ENCODE data around the gene NUP210. TPM values are rescaled to one million over a fixed set of nuclear protein-coding genes. Genes with fewer than 3 reads are reported as not detected.

Gene NUP210
- total RNA-seq, 4 donors from 2014 or later = 11.6 to 81.7 (median 29.8) TPM

GRCh38 chr3:13303410-13303809 lies 116.7 kb downstream of the NUP210 start:
- Histone ChIP-seq H3K36me3 (no peaks in the 10 kb centered on the region), H3K4me1 (no peaks in the 10 kb centered on the region), H3K27ac (no peak overlapping the region), H3K9me3 (no peaks in the 10 kb centered on the region), H3K4me3 (no peak overlapping the region), H3K27me3 (no peaks in the 10 kb centered on the region)
- no peak for TF ChIP-seq POLR2A (IDR thresholded peaks at IDR 0.05)
- no peak for TF ChIP-seq CTCF (IDR thresholded peaks at IDR 0.05)
- peak in 1 of 3 donors; percentile 12 for DNase-seq

- Histone ChIP-seq H3K27me3 (no peaks in the 10 kb centered on the region), H3K27ac (no peak overlapping the region), H3K4me3 (no peak overlapping the region), H3K4me1 (no peaks in the 10 kb centered on the region), H3K36me3 (no peaks in the 10 kb centered on the region), H3K9me3 (no peaks in the 10 kb centered on the region)
- DNase-seq = peak in 1 of 3 donors; percentile 25
- TF ChIP-seq POLR2A (IDR thresholded peaks at IDR 0.05) (no peak), CTCF (IDR thresholded peaks at IDR 0.05) (no peak)
These were observed 118.7 kb downstream of the NUP210 start for GRCh38 chr3:13301286-13301987.

GRCh38 chr3:13300546-13301285 lies 119.4 kb downstream of the NUP210 start:
- TF ChIP-seq POLR2A (IDR thresholded peaks at IDR 0.05) = no peak
- no peak for TF ChIP-seq CTCF (IDR thresholded peaks at IDR 0.05)
- H3K4me3 ChIP-seq = no peak overlapping the region
- H3K27me3 ChIP-seq = no peaks in the 10 kb centered on the region
- DNase-seq = no peak
- H3K27ac ChIP-seq = no peak overlapping the region
- no peaks in the 10 kb centered on the region for H3K9me3 ChIP-seq
- no peaks in the 10 kb centered on the region for H3K36me3 ChIP-seq
- H3K4me1 ChIP-seq = no peaks in the 10 kb centered on the region

- H3K9me3 ChIP-seq = no peaks in the 10 kb centered on the region
- H3K27me3 ChIP-seq = no peaks in the 10 kb centered on the region
- no peaks in the 10 kb centered on the region for H3K36me3 ChIP-seq
- no peak overlapping the region for H3K27ac ChIP-seq
- DNase-seq = peak in 1 of 3 donors; percentile 14
- TF ChIP-seq CTCF (IDR thresholded peaks at IDR 0.05) = no peak
- no peak for TF ChIP-seq POLR2A (IDR thresholded peaks at IDR 0.05)
- H3K4me3 ChIP-seq = no peak overlapping the region
- no peaks in the 10 kb centered on the region for H3K4me1 ChIP-seq
These were observed 120.5 kb downstream of the NUP210 start for GRCh38 chr3:13299531-13300155.

GRCh38 chr3:13296662-13297061 lies 123.5 kb downstream of the NUP210 start:
- Histone ChIP-seq H3K27me3 (no peaks in the 10 kb centered on the region), H3K9me3 (no peaks in the 10 kb centered on the region), H3K27ac (no peak overlapping the region), H3K4me1 (no peaks in the 10 kb centered on the region), H3K4me3 (no peak overlapping the region), H3K36me3 (no peaks in the 10 kb centered on the region)
- peak in 1 of 3 donors; percentile 13 for DNase-seq
- TF ChIP-seq CTCF (IDR thresholded peaks at IDR 0.05) (no peak), POLR2A (IDR thresholded peaks at IDR 0.05) (no peak)
